IPS-NIHi7 (cell line): ENCODE data around the gene E2F3.
A peak's percentile ranks its signal among the peaks of the same experiment; 100 is the strongest.

Experiments used
- DNase-seq: peaks from one replicate; pipeline ENCODE4 v3.0.0; 2012; ENCODE audit warnings: mixed read lengths; ENCODE audit errors: extremely low spot score

E2F3 gene

DNA sequence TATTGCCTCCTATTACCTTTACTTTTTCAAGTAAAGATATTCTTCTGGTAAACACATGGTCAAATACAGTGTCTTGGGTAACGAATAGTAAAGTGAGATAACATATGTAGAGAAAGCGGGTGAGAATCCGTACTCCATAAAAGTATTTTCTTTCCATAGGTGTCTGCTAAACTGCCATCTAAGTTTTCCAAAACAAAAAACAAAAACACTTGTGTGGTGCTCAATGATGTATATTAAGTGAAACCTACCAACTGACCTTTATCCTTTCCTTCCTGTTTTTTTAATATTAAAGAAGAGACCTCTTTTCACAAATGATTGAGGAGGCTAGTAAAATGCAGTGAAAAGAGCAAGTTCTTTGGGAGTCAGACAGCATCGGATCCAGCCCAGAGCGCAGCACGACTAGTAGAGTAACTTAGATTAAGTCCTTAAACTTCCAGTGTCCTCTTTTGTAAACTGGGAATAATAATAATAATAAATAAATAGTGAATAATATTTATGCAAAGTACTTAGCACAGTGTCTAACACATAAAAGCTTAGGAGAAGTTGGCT is 132.1 kb downstream of the E2F3 start:
- DNase-seq, result no peak

DNA sequence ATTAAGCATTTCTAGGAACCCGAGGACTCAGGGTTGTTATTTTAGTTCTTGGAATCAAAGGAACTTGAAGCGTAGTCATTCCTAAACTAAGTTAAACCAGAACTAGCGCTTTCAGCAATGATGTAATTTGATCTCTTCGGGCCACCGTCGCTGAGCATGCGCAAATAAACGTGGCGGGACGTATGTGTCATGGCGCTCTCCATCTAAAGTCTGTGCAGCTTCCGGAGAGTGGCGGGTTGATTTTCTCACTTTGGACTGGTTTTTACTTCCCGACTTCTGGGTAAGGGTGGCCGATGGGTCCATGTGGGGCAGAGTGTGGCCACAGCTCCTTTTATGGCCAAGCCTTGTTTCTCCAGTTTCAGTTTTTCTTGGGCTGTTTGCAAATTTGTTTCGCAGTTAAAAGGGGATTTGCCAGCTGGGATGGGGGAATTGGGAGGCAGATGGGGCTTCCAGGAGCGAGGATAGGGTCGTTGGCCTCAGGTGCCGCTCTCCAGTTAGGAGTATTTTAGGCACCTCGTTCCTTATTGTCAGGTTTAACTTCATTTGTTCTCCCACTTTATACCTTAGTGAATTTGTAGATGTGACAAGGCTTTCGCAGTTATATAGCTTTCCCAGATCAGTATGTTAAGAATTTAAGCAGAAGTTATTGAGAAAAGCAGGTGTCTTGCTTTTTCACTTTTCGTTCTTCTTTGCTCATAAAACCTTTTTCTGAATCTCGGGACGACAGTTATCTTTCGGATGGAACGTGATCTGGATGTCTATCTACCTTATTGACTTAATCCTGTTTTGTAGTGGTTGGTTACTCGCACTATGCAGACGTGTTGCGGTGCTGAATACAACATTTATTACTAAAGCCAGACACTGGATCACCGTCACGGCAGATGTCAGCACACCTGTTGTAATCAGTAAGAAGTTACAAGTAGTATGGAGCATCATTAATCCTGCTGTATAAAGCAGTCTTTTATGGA is 132.9 kb downstream of the E2F3 start, which contains the start of gene CDKAL1:
Gene CDKAL1, plus strand, starts transcription at position 163 of the 968 bp plus-strand sequence. CDS start 11,894 bp downstream, outside the sequence.
- peak; percentile 83 for DNase-seq

DNA sequence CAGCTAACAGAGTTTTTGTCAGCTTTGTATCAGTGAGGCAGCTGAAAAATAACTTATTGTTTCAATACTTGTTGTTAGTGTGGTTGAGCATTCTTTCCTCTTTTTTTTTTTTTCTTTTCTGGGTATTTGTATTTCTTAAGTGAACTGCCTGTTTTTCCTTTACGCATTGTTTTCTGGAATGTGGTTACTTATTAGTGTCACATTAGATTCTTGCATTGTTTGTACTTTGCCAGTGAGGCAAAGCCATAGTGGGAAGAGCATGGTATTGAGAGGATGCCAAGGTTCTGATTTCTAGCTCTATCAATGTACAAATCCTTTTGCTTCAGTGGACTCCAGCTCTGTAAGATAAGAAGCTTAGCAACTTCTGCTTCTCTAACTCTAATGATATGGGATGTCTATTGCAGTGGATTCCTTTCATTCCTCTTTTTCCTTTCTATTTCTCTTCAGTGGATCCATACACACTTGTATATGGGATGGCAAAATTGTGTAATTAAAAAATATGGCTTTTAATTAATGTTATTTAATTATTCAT is 136.5 kb downstream of the E2F3 start:
- no peak for DNase-seq

DNA sequence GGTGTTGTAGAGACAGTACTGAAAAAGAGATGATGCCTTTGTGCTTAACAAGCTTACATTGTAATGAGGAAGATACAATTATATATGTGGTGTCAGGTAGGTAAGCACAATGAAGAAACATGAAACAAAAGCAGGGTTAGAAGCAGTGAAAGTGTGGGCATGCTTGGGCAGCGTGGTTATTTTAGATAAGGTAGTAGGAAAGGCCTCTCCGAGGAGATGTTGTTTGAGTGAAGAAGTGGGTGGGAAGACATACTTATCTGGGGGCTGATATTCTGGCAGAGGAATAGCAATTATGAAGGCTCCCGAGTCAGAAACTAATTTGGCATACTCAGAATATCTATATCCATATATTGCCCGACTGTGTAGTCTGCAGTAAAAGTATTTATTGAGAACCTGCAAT is 137.2 kb downstream of the E2F3 start:
- DNase-seq, result no peak

DNA sequence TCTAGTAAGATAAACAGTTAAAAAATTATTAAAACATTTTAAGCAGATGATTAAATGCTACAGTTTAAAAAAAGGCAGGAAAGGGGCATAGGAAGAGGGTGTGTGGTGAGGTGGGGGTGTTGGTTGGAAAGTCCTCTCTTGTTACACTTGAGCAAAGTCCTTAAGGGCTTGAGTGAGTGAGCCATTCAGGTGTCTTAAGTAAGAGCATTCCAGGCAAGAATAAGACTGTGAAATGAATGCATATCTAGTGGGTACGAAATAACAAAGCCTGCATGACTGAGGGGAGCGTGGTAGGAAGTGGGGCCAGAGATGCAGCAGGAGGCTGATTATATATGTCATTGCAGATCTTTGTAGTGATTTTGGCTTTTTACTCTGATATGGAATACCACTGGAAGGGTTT is 137.7 kb downstream of the E2F3 start:
- no peak for DNase-seq

DNA sequence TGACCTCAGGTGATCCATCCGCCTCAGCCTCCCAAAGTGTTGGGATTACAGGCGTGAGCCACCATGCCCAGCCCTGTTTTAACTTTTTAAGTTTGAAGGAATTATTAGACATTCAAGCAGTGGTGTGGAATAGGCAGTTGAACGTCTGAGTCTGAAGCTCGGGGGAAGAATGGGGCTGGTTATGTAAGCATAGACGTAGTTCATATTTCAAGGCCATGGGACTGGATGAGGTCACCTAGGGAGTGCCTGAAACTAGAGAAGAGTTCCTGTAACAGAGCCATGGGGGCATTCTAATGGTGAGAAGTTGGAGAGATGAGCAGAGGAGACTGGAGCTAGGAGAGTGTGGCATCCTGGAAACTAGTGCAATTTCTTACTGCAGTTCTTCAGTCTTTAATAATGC is 139.0 kb downstream of the E2F3 start:
- no peak for DNase-seq

DNA sequence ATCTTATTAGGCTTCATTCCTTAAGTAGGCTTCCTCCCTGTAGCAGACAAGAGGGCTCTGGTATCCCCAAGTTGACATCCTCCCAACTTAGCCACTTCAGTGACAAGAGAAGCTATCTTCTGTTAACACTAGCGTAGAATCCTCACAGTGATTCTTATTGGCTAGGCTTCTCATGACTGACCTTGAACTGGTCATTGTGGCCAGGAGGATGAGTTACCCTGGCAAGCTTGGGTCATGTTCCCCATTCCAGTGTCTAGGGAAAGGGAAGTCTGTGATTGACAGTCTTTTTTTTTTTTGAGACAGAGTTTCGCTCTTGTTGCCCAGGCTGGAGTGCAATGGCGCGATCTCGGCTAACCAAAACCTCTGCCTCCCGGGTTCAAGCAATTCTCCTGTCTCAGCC is 139.7 kb downstream of the E2F3 start:
- DNase-seq, result no peak

DNA sequence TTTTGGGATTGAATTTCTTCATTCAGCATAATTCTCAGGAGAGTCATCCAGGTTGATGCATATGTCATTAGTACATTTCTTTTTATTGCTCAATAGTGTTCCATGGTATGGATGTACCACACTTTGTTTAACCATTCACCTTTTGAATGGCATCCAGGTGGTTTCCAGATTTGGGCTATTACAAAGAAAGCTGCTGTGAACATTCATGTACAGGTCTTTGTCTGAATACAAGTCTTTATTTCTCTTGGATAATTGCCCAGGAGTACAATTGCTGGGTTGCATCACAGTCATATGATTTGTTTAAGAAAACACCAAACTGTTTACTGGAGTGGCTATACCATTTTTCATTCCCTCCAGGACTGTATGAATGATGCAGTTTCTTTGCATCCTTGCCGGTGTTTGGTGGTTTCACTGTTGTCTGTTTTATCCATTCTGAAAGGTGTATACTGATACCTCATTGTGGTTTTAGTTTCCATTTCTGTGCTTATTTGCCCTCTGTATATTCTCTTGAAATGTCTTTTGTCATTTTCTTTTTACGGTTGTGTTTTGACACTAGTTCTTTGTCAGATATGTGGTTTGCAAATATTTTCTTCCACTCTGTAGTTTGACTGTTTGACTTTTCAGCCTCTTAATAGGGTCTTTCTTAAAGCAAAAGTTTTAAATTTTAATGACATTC is 141.4 kb downstream of the E2F3 start:
- no peak for DNase-seq
